HG03280 (cell line): ENCODE data around the gene TECPR2.

Experiments
- ATAC-seq: cut with Tn5 transposase; IDR thresholded peaks from one replicate; pipeline ENCODE4 v1.9.1; 2021; ENCODE audit warnings: mild to moderate bottlenecking, moderate library complexity; ENCODE audit not compliant: unreplicated experiment

The TECPR2 gene

DNA sequence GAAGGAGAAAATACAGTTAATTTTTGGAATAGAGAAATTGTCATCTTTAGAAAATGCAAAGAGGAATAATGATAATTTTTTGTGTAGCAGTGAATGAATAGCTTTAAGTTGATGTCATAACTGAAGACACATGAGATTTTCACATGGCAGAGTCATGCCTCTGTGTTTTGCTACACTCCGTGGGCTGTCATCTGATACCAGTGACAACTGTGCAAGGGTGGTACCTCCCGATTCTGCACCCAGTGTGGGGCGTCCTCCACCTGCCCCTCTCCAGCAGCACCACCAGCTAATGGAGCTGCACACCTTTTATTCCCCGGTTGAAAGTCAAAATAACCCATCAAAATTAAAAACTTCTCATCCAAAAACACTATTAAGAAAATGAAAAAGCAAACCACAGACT, 99.7 kb downstream of the TECPR2 start:
- no peak for ATAC-seq

DNA sequence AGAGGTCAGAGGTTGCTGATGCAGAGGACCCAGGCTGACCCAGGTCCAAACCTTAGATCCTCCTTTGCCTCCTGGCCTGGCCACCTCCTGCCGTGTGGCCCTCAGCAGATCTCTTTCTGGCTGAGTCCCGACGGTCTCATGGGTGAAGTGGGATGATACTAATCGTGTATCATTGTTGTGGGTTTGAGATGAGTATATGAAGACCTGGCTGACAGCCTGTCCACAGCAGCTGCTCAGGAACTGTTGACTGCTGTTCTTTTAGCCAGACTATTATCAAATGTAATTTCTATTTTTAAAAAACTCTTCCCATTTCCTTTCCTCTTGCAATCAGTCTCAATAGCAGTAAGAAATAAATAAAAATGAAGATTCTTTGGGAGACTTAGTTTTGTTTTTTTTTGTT, 101.3 kb downstream of the TECPR2 start:
- no peak for ATAC-seq

DNA sequence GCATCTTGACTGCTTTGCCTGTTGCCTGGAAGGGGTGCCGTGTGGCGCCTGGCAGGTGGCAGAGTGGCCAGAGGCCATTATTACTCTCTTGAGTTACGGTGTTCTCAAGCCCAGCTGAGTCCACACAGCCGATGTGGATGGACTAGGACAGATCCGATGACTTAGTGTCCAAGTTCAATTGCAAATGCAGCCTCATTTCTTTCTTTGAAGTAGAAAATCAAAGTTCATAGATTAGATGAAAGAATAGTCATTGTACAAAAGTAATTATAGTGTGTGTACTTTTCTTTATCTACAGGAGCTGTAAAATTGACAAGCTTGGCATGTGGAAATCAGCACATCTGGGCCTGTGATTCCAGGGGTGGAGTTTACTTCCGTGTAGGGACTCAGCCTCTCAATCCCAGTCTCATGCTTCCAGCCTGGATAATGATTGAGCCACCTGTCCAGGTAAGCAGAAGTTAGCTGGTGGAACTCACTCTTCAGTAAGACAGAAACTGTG, 102.2 kb downstream of the TECPR2 start:
- ATAC-seq, result no peak

DNA sequence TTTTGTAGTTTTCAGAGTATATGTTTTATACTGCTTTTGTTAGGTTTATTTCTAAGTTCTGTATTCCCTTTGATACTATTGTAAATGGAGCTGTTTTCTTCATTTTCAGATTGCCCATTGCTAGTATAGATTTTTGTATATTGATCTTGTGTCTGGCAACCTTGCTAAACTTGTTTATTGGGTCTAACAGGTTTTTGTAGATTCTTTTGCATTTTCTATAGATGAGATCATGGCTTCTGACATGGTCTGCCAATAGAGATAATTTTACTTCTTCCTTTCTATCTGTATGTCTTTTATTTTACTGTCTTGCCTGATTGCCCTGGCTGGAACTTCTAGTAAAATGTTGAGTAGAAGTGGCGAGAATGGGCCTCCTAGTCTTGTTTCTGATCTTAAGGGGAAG, 106.5 kb downstream of the TECPR2 start:
- ATAC-seq, result no peak

DNA sequence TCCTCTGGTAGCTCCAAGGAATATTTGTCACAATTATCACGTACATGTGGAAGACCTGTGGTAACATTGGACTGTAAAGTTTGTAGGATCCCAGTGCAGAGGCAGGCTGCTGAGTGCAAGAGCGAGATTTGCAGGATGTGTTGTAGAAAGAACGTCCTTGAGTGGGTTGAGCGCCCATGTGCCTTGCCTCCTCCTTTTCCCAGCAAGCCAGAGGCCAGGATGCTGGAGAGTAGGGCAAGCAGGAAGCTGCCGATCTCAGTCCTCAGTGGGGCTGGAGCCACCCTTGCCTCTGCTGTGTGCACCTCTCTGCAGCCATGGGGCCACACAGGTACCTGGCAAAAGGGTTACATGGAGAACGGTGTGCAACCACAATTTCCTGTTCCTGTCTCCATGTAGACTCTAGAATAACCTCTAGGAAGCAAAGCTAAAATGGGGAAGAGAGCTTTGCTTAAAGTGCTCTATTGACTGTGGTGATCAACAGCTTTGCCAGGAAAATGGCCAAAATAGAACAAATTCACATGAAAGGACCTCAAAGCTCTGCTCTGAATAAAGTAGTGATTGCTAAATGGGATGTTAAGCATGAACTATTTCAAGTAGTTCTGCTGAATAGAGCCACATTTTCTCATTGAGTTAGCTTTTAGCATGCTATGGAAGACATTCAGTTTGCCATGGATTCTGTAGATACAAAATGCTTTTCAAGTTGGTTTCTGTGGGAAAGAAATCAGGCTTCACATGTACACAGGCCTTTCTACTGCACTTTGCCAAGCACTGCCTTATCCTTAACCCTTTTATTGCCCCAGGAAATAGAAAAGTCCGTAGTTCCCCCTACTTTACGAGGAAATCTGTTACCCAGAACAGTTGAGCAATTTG, 109.4 kb downstream of the TECPR2 start:
- no peak for ATAC-seq

DNA sequence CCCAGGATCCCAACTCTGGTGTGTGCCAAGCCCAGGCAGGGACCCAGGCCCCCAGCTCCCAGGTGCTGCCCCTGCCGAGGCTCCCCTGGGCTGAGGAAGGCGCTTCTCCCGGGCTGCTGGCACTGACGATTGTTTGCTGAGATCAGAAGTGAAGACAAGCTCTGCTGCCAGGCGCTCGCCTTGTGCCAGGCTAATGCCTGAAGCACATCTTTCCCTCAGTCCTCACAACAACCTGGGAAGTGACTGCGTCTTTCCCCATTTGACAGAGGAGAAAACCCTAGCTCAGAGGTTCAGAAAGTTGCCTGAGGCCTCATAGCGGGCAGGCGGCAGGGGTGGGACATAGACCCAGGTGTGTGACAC, 110.0 kb downstream of the TECPR2 start:
- ATAC-seq, result no peak

DNA sequence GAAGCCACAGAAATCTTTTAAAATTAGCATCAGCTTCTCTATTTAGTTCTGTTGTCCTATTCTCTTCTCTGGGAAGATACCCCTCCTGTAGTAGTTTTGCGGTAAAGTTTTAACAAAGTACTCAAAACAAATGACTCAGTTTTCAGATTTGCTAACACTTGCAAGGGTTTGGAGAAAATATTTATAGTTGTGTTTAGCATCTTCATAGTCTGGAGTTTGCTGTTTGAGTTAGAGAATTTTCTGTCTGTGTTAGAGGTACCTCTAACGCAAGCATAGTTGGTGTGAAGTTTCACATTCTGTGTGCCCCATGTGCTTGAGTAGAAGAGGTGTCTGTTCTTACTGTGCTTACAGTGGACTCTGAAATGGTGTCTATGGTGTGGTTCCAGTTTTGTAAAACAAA, 110.8 kb downstream of the TECPR2 start:
- ATAC-seq, result no peak

DNA sequence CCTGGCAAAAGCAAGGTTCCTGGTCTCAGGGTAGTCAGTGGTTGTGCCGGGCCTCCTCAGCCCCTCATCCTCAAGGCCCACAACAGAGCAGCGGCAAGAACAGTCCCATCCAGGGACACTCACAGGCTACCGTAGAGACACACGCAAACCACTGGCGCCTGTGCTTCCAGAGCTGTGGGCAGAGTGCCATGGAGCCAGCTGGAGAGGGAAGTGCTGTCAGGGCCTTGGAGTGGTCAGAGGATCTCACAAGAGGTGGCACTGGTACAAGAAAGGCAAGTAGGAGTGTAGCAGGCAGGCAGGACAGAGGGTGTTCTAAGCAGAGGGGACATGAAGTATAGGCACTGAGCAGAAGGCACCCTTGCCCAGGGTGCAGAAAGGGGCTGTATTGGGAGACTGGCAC, 112.2 kb downstream of the TECPR2 start:
- ATAC-seq, result no peak

DNA sequence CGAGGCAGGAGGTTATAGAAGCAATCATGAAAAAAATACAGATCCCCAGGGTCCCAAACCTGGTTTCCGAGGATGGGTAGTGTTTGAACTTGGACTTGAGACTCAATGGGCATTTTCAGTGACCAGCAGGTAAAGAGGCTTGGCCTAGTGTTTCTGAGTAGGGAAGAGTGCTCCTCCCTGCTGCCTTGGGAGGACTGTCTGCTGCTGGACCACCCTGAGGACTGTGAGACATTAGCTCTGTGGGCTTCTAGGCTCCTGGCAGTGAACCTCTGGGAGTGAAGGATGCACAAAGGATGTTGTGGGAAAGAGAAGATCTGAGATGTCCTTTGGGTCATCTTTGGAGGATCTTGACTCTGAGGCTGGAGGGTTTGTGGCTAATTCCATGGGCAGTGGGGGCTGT, 116.4 kb downstream of the TECPR2 start:
- no peak for ATAC-seq

DNA sequence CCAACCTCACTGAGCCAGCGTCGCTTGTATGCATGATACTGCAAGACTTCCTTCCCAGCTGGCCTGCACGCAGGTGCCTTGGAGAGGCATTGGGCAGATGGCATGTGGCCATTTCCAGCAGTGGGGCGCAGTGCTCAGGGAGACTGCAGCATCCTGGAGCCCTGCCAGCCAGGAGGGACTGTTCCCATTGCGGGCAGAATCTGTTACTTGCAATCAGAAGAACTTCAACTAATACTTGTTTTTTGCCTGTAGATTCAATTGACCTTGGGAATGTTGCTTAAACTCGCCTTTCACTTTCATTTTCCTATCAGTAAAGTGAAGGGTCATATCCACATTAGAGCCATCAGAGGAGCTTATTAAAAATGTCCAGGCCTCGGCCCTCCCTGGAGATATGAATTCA, 117.0 kb downstream of the TECPR2 start:
- ATAC-seq, result no peak

DNA sequence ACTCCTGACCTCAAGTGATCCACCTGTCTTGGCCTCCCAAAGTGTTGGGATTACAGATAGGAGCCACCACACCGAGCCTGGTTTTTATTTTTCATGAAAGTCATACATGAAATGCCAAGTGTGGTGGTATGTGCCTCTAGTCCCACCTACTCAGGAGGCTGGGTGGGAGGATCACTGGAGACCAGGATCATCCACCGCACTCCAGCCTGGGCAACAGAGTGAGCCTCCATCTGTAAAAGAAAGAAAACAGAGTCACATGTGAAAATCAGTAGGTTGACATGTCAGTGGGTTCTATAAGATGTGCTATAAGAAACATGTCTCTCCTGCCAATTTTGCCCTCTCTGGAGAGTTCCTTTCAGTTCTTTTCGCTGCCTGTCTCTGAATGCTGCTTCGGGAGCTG, 118.6 kb downstream of the TECPR2 start:
- no peak for ATAC-seq

DNA sequence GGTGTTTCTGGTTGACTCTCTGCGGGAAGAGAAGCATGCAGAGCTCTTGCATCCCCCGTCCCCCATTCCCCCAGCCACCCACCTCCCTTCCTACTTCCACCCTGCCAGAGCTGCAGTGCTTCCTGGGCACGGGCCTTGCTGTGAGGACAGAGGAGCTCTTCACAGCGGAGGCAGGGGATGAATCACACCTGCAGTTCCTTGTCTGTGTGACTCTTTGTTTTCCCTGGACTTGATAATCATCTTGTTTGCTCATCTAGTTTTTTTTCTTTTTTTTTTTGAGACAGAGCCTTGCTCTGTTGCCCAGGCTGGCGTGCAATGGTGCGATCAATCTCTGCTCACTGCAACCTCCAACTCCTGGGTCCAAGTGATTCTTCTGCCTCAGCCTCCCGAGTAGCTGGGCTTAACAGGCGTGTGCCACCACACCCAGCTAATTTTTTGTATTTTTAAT, 119.1 kb downstream of the TECPR2 start:
- ATAC-seq, result no peak

DNA sequence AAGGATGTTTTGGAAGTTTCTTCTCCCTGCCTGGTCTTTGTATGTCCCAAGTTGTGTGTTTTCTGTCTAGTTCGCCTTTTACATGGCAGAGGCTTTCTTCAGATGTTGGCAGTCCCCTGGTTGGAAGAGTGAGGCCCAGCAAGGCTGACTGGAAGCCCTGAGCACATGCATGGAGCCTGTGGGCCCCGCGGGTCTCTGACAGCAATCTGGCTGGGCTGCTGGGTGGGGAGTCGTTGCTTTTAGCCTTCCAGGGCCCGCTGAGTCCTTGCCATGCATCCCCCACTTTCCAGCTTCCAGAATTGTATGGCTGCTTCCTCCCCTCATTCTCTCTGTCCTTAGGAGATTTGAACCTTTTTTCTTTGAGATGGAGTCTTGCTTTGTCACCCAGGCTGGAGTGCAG, 121.6 kb downstream of the TECPR2 start:
- no peak for ATAC-seq

DNA sequence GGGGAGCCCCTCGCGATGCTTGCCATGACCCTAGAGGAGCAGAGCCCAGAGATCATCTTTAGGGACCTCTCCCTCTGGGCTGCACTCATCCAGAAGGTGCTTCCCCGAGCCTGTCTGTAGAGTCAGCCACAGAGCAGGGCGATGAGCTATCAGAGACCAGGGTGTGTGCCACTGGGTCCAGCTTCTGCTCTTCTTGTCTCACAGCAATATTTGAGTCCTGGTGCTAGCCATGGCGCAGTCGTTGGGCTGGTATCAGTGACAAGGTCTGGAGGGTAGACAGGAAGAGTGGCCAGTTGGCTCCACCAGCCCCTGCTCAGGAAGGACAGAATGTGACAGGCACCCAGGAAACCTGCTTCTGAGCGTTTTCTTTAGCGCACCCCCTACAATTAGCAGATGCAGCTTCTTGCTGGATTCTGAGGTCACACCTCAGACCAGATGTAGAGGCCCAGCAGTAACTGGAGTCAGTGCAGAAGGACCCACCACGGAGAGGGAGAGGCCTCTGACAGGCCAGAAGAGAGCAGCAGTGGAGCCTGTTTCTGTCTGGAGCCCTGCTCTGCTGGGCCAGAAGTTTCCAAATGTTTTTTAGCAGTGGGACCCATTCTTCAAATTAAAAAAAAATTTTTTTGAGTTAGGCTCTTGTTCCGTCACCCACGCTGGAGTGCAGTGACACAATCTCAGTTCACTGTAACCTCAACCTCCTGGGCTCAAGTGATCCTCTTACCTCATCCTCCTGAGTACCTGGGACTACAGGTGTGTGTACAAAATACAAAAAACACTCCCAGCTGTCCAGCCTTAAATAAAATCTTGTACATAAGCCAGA, 123.2 kb downstream of the TECPR2 start:
- ATAC-seq, result no peak

DNA sequence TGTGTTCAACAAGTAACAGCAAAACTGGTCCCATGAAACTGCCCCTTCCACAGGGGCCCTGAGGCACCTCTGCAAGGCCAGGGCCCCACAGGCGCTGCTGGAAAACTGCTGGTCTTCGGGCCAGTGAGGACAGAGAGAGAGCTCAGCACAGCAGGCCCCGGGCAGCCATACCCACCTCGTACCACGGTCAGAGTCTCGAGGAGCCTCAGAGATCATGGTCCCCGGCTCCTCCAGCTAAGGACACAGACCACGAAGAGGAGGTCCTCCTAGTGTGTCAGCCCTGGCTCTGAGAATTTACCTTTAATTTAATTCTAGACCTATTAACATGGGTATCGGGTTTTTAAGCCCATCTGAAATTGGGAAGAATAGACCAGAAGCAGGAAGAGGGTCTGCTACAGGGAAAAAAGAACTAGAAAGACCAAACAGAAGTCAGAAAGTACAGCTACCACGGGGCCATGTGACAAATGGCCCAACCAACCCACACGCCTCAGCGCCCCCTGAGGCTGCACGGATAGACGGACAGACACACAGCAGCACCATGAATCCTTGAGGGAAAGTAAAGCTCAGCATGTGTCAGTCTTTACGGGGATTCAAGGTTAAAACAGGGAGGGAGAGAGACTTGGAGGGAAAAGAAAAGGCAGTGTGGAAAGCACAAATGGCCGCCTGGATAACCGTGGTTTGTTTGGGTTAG, 123.9 kb downstream of the TECPR2 start:
- ATAC-seq, result no peak

DNA sequence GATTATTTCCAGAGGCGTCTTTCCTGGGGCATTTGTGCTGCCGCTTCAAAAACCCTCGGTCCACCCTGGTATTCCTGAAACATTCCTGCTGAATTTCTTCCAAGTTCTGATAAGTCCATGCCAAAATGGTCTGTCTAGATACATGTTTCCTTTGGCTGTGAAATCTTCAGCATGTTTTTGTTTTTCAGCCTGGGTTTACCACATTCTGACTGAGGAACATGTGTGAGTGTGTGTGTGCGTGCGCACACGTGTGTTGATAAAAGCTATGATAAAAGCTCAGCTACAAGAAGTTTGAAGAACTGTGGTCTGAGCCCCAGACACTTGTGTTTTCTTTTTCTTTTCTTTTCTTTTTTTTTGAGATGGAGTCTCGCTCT, 124.5 kb downstream of the TECPR2 start:
- no peak for ATAC-seq

DNA sequence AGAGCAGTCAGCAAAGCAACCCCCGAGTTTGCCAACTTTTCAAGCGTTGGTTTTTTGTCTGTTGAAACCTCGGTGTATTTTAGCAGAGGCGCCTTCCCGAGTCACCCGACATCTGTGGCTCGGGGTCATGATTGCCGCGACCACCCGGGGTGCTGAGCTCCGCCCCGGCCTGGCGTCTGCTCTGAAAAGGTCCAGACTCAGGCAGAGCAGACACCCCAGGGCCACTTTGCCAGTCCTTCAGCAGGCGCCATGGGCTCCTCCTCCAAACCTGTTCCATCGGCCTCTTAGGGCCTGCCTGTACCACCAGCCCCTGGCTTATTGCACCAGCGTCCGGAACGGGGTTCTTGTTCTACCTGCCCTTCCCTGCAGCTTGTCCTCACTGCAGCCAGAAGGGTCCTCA, 127.7 kb downstream of the TECPR2 start:
- no peak for ATAC-seq

DNA sequence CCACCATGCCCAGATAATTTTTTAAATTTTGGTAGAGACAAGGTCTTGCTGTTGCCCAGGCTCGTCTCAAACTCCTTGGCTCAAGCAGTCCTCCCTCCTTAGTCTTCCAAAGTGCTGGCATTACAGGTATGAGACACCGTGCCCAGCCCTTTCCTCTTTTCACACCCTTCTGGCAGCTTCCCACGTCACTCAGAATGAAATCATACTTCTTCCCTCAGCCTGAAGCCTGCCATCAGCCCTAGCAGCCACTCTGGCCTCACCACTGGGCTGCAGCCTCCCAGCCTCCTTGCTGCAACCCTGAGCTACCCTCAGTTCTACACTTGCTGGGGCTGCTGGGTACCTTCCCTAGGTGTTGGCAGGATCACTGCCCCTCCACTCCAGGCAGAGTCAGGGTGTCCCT, 128.6 kb downstream of the TECPR2 start:
- no peak for ATAC-seq

DNA sequence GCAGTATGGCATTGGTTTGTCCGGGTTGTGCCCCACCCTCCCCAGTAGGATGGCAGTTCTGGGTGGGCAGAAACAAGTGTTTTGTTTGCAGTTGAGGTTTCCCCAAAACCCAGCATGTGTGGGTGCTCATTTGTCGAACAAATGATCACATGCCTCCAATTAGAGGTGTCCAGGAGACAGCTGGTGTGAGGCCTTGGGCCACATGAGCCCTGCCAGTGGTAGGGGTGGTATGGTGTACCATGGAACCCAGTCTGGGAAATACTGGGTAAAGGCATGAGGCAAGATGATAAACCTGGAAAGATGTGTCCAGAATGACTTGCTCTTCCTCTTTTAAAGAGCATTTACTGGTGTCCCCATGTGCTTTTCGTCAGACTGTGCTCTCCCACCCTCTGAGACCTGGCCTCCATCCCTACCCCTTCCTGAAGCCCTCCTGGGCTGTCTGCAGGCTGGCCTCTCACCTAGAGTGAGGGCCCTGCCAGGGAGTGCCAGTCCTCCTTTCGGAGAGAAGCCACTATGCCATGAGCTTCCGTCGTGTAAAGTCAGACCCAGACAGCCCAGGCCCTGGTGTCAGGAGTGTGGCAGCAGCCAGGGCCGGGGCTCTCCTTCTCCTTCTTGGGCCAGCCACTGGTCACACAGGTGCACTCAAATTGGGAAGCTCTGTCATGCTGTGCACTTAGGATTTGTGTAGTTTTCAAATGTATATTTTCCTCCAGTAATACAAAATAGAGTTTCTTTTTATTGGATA, 129.2 kb downstream of the TECPR2 start:
- ATAC-seq, result no peak

DNA sequence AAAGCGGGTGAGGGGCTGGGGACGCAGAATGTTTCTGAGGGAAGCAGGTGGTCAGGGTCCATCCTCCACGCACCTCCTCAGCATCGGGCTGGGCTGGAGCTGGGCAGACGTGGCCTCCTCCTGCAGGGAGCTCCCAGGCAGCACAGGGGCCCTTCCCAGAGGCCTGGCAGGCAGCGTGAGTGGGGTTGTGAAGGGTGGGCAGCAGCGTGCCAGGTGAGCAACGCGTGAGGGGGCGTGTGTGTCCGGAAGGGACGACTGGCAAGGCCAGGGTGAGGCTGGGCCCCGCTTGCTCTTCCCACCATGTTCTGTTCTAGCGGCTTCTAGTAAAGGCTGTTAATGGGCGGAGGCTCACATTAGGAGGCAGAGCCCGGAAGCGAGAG, 129.8 kb downstream of the TECPR2 start:
- no peak for ATAC-seq

DNA sequence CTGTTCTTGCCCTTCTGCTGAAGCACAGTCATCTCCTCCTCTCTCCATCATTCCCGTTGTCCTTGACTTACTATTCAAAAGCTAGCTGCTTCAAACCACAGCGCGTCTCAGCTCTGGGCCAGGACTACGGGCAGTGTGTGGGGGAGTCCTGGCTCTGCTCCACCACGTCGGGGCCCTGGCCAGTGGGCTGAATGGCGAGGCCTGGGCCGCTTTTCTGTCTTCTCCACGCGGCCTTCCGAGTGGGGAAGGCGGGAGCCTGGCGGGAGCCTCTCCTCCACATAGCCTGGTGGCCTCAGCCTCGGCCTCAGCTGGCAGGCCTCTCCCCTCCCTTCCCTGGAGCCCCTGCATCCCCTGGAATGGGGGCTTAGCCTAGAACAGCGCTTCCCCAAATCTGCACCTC, 130.4 kb downstream of the TECPR2 start:
- ATAC-seq, result no peak
